Measurements from ENCODE around the gene METTL13. TPM values are rescaled to one million over a fixed set of nuclear protein-coding genes. Genes with fewer than 3 reads are reported as not detected.

The METTL13 gene
- total and polyA plus RNA-seq, 11 donors = 5.0 to 29.2 (median 14.8) TPM

DNA sequence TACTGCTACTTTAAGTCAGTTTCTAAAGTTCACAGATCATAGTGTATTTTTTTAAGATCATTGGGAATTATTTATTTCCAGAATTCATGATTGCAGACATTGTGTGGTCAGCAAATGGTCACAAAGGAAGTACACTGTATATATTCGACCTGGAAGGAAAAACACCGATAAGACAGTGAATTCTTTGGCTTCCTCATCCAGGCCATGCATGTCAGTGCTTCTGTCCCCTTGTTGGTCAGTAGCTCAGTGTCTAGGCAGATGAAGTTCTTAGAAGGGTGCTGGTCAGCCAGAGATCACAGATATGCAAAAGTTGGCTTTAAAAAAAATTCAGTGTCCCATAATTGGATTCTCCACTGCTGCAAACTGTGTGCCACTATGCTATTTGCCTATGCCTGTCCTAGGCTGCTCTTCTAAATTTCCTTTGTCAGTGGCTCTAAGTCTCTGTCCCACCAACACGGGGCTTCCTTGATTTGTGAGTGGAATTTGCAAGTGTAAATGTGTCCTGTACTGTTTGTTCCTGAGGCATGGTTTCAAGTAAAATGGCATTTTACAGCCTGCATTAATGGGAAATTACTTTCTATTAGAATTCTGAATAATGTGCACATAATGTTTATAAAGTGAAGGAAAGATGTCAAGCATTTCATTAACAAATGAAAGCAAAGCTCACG, 27.6 kb upstream of the METTL13 start:
- Histone ChIP-seq H3K27me3 (no peaks in the 10 kb centered on the region), H3K4me3 (no peak overlapping the region), H3K27ac (no peak overlapping the region), H3K36me3 (no peaks in the 10 kb centered on the region), H3K4me1 (peaks cover 0 to 11% (median 0%) of the 10 kb centered on the region in 12 donors), H3K9me3 (no peaks in the 10 kb centered on the region)
- 52 to 55% (median 54%) methylated on average over 4 of the region's 4 CpGs for WGBS, 4 donors
- intact Hi-C loops (cut with DNase I) = no loop called here
- DNase-seq (no peak), ATAC-seq (no peak)
- TF ChIP-seq POLR2A (IDR thresholded peaks at IDR 0.05) = no peak
- TF ChIP-seq, protein P1, sequence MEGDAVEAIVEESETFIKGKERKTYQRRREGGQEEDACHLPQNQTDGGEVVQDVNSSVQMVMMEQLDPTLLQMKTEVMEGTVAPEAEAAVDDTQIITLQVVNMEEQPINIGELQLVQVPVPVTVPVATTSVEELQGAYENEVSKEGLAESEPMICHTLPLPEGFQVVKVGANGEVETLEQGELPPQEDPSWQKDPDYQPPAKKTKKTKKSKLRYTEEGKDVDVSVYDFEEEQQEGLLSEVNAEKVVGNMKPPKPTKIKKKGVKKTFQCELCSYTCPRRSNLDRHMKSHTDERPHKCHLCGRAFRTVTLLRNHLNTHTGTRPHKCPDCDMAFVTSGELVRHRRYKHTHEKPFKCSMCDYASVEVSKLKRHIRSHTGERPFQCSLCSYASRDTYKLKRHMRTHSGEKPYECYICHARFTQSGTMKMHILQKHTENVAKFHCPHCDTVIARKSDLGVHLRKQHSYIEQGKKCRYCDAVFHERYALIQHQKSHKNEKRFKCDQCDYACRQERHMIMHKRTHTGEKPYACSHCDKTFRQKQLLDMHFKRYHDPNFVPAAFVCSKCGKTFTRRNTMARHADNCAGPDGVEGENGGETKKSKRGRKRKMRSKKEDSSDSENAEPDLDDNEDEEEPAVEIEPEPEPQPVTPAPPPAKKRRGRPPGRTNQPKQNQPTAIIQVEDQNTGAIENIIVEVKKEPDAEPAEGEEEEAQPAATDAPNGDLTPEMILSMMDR (IDR thresholded peaks at IDR 0.05) = no peak

GRCh38 chr1:171754353-171754705, 27.1 kb upstream of the METTL13 start:
- TF ChIP-seq POLR2A (IDR thresholded peaks at IDR 0.05) = no peak
- TF ChIP-seq, protein P1 (IDR thresholded peaks at IDR 0.05) = no peak
- no peaks in the 10 kb centered on the region for H3K9me3 ChIP-seq
- ATAC-seq (no peak), DNase-seq (peak in 1 of 5 donors; percentile 26)
- 53 to 79% (median 68%) methylated on average over 4 of the region's 4 CpGs for WGBS, 4 donors
- no peak overlapping the region for H3K27ac ChIP-seq
- H3K4me3 ChIP-seq = no peak overlapping the region
- H3K4me1 ChIP-seq = peaks cover 0 to 11% (median 0%) of the 10 kb centered on the region in 12 donors
- intact Hi-C loops (cut with DNase I) = no loop called here
- no peaks in the 10 kb centered on the region for H3K36me3 ChIP-seq
- H3K27me3 ChIP-seq = no peaks in the 10 kb centered on the region

DNA sequence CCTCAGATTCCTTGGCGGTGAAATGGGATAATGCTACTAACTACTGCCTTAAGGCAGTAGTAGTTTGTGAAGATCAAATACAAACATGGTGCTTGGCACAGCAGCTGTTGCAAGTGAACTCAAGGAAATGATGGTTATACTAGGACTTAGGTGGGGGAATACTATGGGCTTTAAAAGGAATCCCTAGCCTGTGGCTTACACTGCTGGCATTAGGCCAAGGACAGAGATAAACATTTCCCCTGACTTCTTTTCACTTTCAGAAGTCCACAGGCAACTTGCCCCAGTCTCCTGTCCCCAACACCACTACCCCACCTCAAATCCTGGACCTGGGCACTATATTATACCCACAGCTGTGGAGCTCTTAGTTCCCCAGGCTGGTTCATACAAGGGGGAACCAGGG, 26.5 kb upstream of the METTL13 start:
- DNase-seq = no peak
- Histone ChIP-seq H3K36me3 (no peaks in the 10 kb centered on the region), H3K4me3 (no peak overlapping the region), H3K27ac (no peak overlapping the region), H3K27me3 (no peaks in the 10 kb centered on the region), H3K4me1 (peaks cover 0 to 11% (median 0%) of the 10 kb centered on the region in 12 donors), H3K9me3 (no peaks in the 10 kb centered on the region)
- ATAC-seq = no peak
- TF ChIP-seq POLR2A (IDR thresholded peaks at IDR 0.05) = no peak
- TF ChIP-seq, protein P1 (IDR thresholded peaks at IDR 0.05) = no peak
- WGBS, 4 donors = 97 to 100% (median 99%) methylated on average over 1 of the region's 1 CpG
- intact Hi-C loops (cut with DNase I) = no loop called here

DNA sequence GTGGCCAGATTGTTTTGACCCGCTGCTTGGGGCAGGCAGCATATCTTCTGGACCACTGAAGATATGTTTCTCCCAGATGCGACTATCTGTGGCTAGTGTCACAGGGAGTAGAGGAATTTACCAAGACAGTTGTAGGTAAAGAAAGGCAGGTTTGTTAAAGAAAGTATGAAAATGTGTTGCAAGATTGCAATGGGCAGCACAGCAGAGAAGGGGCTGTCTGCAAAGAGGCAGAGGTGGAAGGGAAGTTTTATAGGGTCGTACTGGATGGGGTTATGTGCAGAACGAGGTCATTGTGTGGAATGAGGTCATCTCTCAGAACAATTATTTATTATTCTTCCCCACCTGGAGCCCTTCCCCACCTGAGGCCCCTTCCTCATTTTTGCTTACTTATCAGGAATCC, 24.6 kb upstream of the METTL13 start:
- Histone ChIP-seq H3K27me3 (no peaks in the 10 kb centered on the region), H3K36me3 (no peaks in the 10 kb centered on the region), H3K4me3 (no peak overlapping the region), H3K9me3 (no peaks in the 10 kb centered on the region), H3K4me1 (peaks cover 0 to 11% (median 0%) of the 10 kb centered on the region in 12 donors), H3K27ac (no peak overlapping the region)
- ATAC-seq (no peak), DNase-seq (no peak)
- intact Hi-C loops (cut with DNase I) = no loop called here
- TF ChIP-seq POLR2A (IDR thresholded peaks at IDR 0.05) = no peak
- TF ChIP-seq, protein P1 (IDR thresholded peaks at IDR 0.05) = no peak
- WGBS, 4 donors = 90 to 95% (median 91%) methylated on average over 4 of the region's 4 CpGs
